ENCODE measurements around the gene MFSD11. TPM values are rescaled to one million over a fixed set of nuclear protein-coding genes. Genes with fewer than 3 reads are reported as not detected.

MFSD11 gene
- total and polyA plus RNA-seq, 4 donors, result 12.0 to 57.5 (median 25.0) TPM

DNA sequence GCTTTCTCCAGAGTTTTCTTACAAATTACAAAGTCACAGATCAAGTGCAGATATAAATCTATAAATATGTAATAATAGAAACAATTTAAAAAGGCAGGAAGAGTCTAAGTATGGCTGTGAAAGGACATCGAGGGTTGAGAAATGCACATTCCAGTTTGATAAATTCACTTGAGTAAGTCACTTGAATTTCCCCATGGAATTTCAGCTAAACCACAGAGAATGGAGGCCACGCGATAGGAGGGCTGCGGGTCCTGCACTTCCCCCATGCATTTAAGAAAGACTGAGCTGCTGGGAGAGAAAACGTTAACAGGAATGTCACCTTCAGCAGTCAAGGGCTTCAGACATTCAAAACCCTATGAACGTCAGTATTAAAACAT is 21.1 kb upstream of the MFSD11 start:
- ATAC-seq (ENCODE audit: insufficient read depth, low FRiP score), result no peak
- Histone ChIP-seq H3K9ac (ENCODE audit: insufficient read depth in 1 of 2, low read length in 2 of 2) (no peak overlapping the region), H3K4me3 (no peak overlapping the region)

DNA sequence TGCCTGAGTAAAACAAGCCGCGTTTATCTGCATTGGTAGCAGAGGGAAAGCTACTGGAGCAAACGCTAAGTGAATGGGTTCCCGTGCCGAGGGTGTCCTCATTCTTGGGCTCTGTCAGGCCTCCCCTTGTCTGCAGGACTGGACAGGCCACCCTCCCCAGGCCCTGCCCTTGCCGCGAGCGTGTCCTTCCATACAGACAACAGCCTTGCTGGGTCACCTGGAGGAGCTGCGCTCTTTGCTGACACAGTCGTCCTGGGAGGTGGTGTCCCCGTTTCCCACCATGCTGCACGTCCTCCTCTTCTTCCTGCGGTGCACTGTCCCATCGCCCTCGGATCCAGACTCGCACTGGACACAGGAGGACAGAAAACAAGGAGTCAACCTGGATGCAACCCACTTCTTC is 19.4 kb upstream of the MFSD11 start:
- TF ChIP-seq, protein P1, sequence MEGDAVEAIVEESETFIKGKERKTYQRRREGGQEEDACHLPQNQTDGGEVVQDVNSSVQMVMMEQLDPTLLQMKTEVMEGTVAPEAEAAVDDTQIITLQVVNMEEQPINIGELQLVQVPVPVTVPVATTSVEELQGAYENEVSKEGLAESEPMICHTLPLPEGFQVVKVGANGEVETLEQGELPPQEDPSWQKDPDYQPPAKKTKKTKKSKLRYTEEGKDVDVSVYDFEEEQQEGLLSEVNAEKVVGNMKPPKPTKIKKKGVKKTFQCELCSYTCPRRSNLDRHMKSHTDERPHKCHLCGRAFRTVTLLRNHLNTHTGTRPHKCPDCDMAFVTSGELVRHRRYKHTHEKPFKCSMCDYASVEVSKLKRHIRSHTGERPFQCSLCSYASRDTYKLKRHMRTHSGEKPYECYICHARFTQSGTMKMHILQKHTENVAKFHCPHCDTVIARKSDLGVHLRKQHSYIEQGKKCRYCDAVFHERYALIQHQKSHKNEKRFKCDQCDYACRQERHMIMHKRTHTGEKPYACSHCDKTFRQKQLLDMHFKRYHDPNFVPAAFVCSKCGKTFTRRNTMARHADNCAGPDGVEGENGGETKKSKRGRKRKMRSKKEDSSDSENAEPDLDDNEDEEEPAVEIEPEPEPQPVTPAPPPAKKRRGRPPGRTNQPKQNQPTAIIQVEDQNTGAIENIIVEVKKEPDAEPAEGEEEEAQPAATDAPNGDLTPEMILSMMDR (IDR thresholded peaks at IDR 0.05; ENCODE audit: control extremely low read depth, extremely low read depth), result no peak
- DNase-seq (no peak), ATAC-seq (ENCODE audit: insufficient read depth, low FRiP score) (no peak)
- Histone ChIP-seq H3K9me3 (ENCODE audit: control insufficient read depth in 4 of 4, insufficient read depth in 3 of 4, low read length in 3 of 4) (no peaks in the 10 kb centered on the region), H3K9ac (ENCODE audit: insufficient read depth in 1 of 2, low read length in 2 of 2) (no peak overlapping the region), H3K4me3 (no peak overlapping the region), H3K27ac (ENCODE audit: low read depth in 1 of 2, low read length in 1 of 2) (no peak overlapping the region), H3K36me3 (ENCODE audit: control insufficient read depth in 4 of 4, insufficient read depth in 4 of 4, low read length in 4 of 4) (peaks cover 52 to 55% (median 53%) of the 10 kb centered on the region in 4 donors), H3K4me1 (ENCODE audit: control insufficient read depth in 5 of 5, insufficient read depth in 5 of 5, low read length in 5 of 5) (peaks cover 0 to 16% (median 0%) of the 10 kb centered on the region in 5 donors), H3K27me3 (ENCODE audit: control insufficient read depth in 3 of 3, insufficient read depth in 3 of 3, low read length in 2 of 3) (no peaks in the 10 kb centered on the region)
- WGBS, 2 donors, result 93 to 97% methylated on average over 16 of the region's 16 CpGs

More for the DNA sequence above, 21.1 kb upstream of the MFSD11 start:
- Histone ChIP-seq H3K9me3 (ENCODE audit: control insufficient read depth in 4 of 4, insufficient read depth in 3 of 4, low read length in 3 of 4) (no peaks in the 10 kb centered on the region), H3K27ac (ENCODE audit: low read depth in 1 of 2, low read length in 1 of 2) (peak overlapping the region; percentile 87 to 90), H3K4me1 (ENCODE audit: control insufficient read depth in 5 of 5, insufficient read depth in 5 of 5, low read length in 5 of 5) (peaks cover 0 to 16% (median 2%) of the 10 kb centered on the region in 5 donors), H3K27me3 (ENCODE audit: control insufficient read depth in 3 of 3, insufficient read depth in 3 of 3, low read length in 2 of 3) (no peaks in the 10 kb centered on the region), H3K36me3 (ENCODE audit: control insufficient read depth in 4 of 4, insufficient read depth in 4 of 4, low read length in 4 of 4) (peaks cover 42 to 48% (median 45%) of the 10 kb centered on the region in 4 donors)
- TF ChIP-seq, protein P1 (IDR thresholded peaks at IDR 0.05; ENCODE audit: control extremely low read depth, extremely low read depth), result no peak
- DNase-seq, result no peak
- 30 to 47% methylated on average over 6 of the region's 6 CpGs for WGBS, 2 donors

DNA sequence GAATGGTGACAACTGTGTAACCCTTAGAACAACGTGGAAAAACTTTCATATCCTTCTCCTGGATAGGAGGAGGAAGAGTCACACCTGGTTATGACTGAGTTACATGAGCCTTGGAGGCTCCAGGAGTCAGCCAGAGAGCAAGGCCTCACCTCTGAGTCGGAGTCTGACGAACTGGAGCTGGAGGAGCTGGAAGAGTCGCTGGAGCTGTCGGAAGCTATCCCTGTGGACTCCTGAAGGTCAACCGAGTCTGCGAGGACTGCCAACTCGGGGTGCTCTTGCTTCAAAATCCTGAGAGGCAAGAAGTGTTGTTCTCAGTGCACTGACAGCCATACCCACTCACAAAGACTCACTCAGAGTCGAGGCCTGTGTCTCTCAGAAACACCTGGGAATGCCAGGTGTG is 17.7 kb upstream of the MFSD11 start:
- TF ChIP-seq, protein P1 (IDR thresholded peaks at IDR 0.05; ENCODE audit: control extremely low read depth, extremely low read depth), result no peak
- Histone ChIP-seq H3K36me3 (ENCODE audit: control insufficient read depth in 4 of 4, insufficient read depth in 4 of 4, low read length in 4 of 4) (peaks cover 50 to 57% (median 54%) of the 10 kb centered on the region in 4 donors), H3K27me3 (ENCODE audit: control insufficient read depth in 3 of 3, insufficient read depth in 3 of 3, low read length in 2 of 3) (no peaks in the 10 kb centered on the region), H3K9me3 (ENCODE audit: control insufficient read depth in 4 of 4, insufficient read depth in 3 of 4, low read length in 3 of 4) (no peaks in the 10 kb centered on the region), H3K4me1 (ENCODE audit: control insufficient read depth in 5 of 5, insufficient read depth in 5 of 5, low read length in 5 of 5) (peaks cover 0 to 14% (median 3%) of the 10 kb centered on the region in 5 donors), H3K9ac (ENCODE audit: insufficient read depth in 1 of 2, low read length in 2 of 2) (no peak overlapping the region), H3K27ac (ENCODE audit: low read depth in 1 of 2, low read length in 1 of 2) (no peak overlapping the region), H3K4me3 (no peak overlapping the region)
- ATAC-seq (ENCODE audit: insufficient read depth, low FRiP score), result no peak
- DNase-seq, result no peak
- 94 to 97% methylated on average over 9 of the region's 9 CpGs for WGBS, 2 donors

DNA sequence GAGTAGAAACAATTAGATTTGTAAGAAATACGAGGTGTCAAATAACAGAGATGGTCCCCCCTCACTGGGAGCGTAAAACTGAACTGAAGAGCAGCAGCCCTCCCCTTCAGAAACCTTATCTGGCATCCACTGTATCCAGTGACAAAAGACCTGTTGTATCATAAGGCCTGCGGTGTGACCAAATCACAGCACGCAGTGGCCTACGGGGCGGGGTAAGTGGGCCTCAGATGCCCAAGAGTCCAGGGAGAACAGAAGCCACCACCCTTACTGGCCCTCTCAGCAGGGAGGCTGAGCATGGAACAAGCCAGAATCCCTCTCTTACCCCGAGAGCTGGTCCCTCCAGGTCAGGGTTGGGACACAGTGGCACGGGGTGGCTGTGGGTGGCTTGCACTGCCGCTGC is 17.0 kb upstream of the MFSD11 start:
- H3K27ac ChIP-seq (ENCODE audit: low read depth in 1 of 2, low read length in 1 of 2), result no peak overlapping the region
- H3K4me3 ChIP-seq, result no peak overlapping the region
- H3K27me3 ChIP-seq (ENCODE audit: control insufficient read depth in 3 of 3, insufficient read depth in 3 of 3, low read length in 2 of 3), result no peaks in the 10 kb centered on the region
- ATAC-seq (ENCODE audit: insufficient read depth, low FRiP score) (no peak), DNase-seq (no peak)
- H3K9me3 ChIP-seq (ENCODE audit: control insufficient read depth in 4 of 4, insufficient read depth in 3 of 4, low read length in 3 of 4), result no peaks in the 10 kb centered on the region
- peaks cover 48 to 57% (median 52%) of the 10 kb centered on the region in 4 donors for H3K36me3 ChIP-seq (ENCODE audit: control insufficient read depth in 4 of 4, insufficient read depth in 4 of 4, low read length in 4 of 4)
- TF ChIP-seq, protein P1 (IDR thresholded peaks at IDR 0.05; ENCODE audit: control extremely low read depth, extremely low read depth), result no peak
- peaks cover 2 to 11% (median 6%) of the 10 kb centered on the region in 5 donors for H3K4me1 ChIP-seq (ENCODE audit: control insufficient read depth in 5 of 5, insufficient read depth in 5 of 5, low read length in 5 of 5)
- H3K9ac ChIP-seq (ENCODE audit: insufficient read depth in 1 of 2, low read length in 2 of 2), result no peak overlapping the region
- 91 to 95% methylated on average over 9 of the region's 9 CpGs for WGBS, 2 donors

All from lung (tissue), 12 donors.